ENCODE measurements around the gene BMPR2. TPM values are rescaled to one million over a fixed set of nuclear protein-coding genes. Genes with fewer than 3 reads are reported as not detected.

BMPR2 gene
- total and polyA plus RNA-seq, 2 of the 8 experiments (the other 6 are each of a cell fraction or from before 2014, with no cell fraction given): 5.5 to 19.8 TPM

GRCh38 chr2:202486351-202486750 lies 110.2 kb downstream of the BMPR2 start:
- Histone ChIP-seq H3K4ac (replicated peaks; ENCODE audit: insufficient read length, low read depth, low read length) (no peak overlapping the region), H3K79me1 (ENCODE audit: low read depth, low read length) (no peaks in the 10 kb centered on the region; the same call in 1 of the 2 replicates), H2AFZ (ENCODE audit: low read length) (no peak overlapping the region), H3K4me1 (replicated peaks in 1 of 4; ENCODE audit: control insufficient read depth in 3 of 4, insufficient read depth in 4 of 4, low read length in 3 of 4) (no peaks in the 10 kb centered on the region), H2BK20ac (ENCODE audit: low read length) (no peak overlapping the region), H2AK5ac (ENCODE audit: low read depth, low read length) (no peak overlapping the region), H3K14ac (ENCODE audit: insufficient read length) (no peak overlapping the region), H2BK12ac (ENCODE audit: low read depth, low read length) (no peak overlapping the region), H2BK5ac (ENCODE audit: low read depth, low read length) (no peak overlapping the region), H3K56ac (replicated peaks; ENCODE audit: insufficient read length, low read depth, low read length) (no peak overlapping the region), H4K91ac (replicated peaks; ENCODE audit: insufficient read length, low read length) (no peak overlapping the region), H4K8ac (ENCODE audit: extremely low read depth, insufficient read depth, low read length) (no peak overlapping the region), H3K9me3 (ENCODE audit: insufficient read depth in 2 of 2, low read depth in 1 of 2, low read length in 1 of 2) (no peaks in the 10 kb centered on the region), H3K36me3 (ENCODE audit: control insufficient read depth in 2 of 4, insufficient read depth in 4 of 4, low read length in 3 of 4) (peaks cover 0 to 2% (median 0%) of the 10 kb centered on the region in 4 experiments; a peak in 1 of 8 replicates), H3K27me3 (replicated peaks in 1 of 4; ENCODE audit: control insufficient read depth in 3 of 4, extremely low read depth in 1 of 4, insufficient read depth in 3 of 4, low read length in 3 of 4) (no peaks in the 10 kb centered on the region), H3K23ac (ENCODE audit: insufficient read length) (no peak overlapping the region), H3K79me2 (ENCODE audit: control insufficient read depth in 1 of 2, insufficient read depth in 2 of 2, low read length in 2 of 2) (no peaks in the 10 kb centered on the region), H3K18ac (ENCODE audit: extremely low read depth, low read length) (no peak overlapping the region), H4K20me1 (replicated peaks in 1 of 2; ENCODE audit: control insufficient read depth in 1 of 2, insufficient read depth in 2 of 2, low read length in 2 of 2) (no peaks in the 10 kb centered on the region), H3K4me3 (ENCODE audit: extremely low read depth in 1 of 4, insufficient read depth in 2 of 4, low read depth in 3 of 4, low read length in 4 of 4) (no peak overlapping the region), H2BK15ac (ENCODE audit: low read length) (no peak overlapping the region), H3K23me2 (ENCODE audit: low read depth, low read length) (no peaks in the 10 kb centered on the region), H4K5ac (ENCODE audit: insufficient read length, low read depth, low read length) (no peak overlapping the region), H3K9ac (replicated peaks in 1 of 4; ENCODE audit: extremely low read depth in 1 of 4, low read depth in 3 of 4, low read length in 3 of 4) (no peak overlapping the region), H3K4me2 (ENCODE audit: insufficient read depth in 1 of 2, low read depth in 2 of 2, low read length in 2 of 2) (no peak overlapping the region), H3K27ac (ENCODE audit: low read depth, low read length) (no peak overlapping the region), H2BK120ac (replicated peaks; ENCODE audit: low read depth, low read length) (no peak overlapping the region)
- 94% methylated on average over 8 of the region's 8 CpGs; no CpG with 5 or more reads in 1 of the 2 experiments for WGBS, 2 experiments (ENCODE audit: extremely low coverage in 1 of 2, insufficient coverage in 1 of 2, insufficient read length in 1 of 2, insufficient replicate concordance in 2 of 2, low coverage in 1 of 2, low lambda C conversion rate in 2 of 2, missing lambda C conversion rate in 1 of 2)
- ChIA-PET CTCF (ENCODE audit: partially characterized antibody) (no interaction called here), POLR2A (ENCODE audit: partially characterized antibody) (interaction anchor here (0.7 kb wide), 2 partner anchors 32 to 116 kb away, joined by 3 read pairs; no protein-coding TSS in a partner anchor)
- no peak for FAIRE-seq
- no peak for DNase-seq (ENCODE audit: low read depth in 1 of 2, low spot score in 2 of 2)
- no peak for TF ChIP-seq CBX8 (IDR thresholded peaks at IDR 0.05; ENCODE audit: borderline replicate concordance, low read depth, low read length)
- TF ChIP-seq KDM5A (IDR thresholded peaks at IDR 0.05; ENCODE audit: low read length): no peak
- TF ChIP-seq ASH2L (IDR thresholded peaks at IDR 0.05; ENCODE audit: low read length): no peak
- no peak for TF ChIP-seq SIRT6 (IDR thresholded peaks at IDR 0.05; ENCODE audit: low read length)
- no peak for TF ChIP-seq FOSL1 (IDR thresholded peaks at IDR 0.05; ENCODE audit: insufficient read depth, low read depth, low read length)
- TF ChIP-seq BCL11A (IDR thresholded peaks at IDR 0.05; ENCODE audit: low read depth in 2 of 2, low read length in 2 of 2): no peak
- no peak for TF ChIP-seq CREB1 (IDR thresholded peaks at IDR 0.05)
- no peak for TF ChIP-seq GABPA (IDR thresholded peaks at IDR 0.05; ENCODE audit: borderline replicate concordance, insufficient read depth, low read length)
- TF ChIP-seq CEBPB (IDR thresholded peaks at IDR 0.05; ENCODE audit: low read depth, low read length): no peak
- TF ChIP-seq TEAD4 (IDR thresholded peaks at IDR 0.05; ENCODE audit: low read depth, low read length): no peak
- TF ChIP-seq SIX5 (IDR thresholded peaks at IDR 0.05; ENCODE audit: low read depth, low read length): no peak
- TF ChIP-seq RFX5 (IDR thresholded peaks at IDR 0.05; ENCODE audit: borderline replicate concordance, low read depth, low read length): no peak
- no peak for TF ChIP-seq ZNF274 (IDR thresholded peaks at IDR 0.05; ENCODE audit: borderline replicate concordance, extremely low read depth, low read length)
- TF ChIP-seq USF2 (IDR thresholded peaks at IDR 0.05; ENCODE audit: low read length): no peak
- no peak for TF ChIP-seq KDM1A (IDR thresholded peaks at IDR 0.05; ENCODE audit: borderline replicate concordance, low read length)
